NCI-H524 (cell line): ENCODE data around the gene MED14.
"Not testable (repeated sequence)": the region's sequence is repeated elsewhere in the genome, so short reads cannot be mapped to it uniquely, and the experiment has no call there.

Source experiments
- DNase-seq, 2 experiments: peaks; one replicate each; lab custom pipeline; 2025; lab: John Stamatoyannopoulos, UW

Gene MED14

DNA sequence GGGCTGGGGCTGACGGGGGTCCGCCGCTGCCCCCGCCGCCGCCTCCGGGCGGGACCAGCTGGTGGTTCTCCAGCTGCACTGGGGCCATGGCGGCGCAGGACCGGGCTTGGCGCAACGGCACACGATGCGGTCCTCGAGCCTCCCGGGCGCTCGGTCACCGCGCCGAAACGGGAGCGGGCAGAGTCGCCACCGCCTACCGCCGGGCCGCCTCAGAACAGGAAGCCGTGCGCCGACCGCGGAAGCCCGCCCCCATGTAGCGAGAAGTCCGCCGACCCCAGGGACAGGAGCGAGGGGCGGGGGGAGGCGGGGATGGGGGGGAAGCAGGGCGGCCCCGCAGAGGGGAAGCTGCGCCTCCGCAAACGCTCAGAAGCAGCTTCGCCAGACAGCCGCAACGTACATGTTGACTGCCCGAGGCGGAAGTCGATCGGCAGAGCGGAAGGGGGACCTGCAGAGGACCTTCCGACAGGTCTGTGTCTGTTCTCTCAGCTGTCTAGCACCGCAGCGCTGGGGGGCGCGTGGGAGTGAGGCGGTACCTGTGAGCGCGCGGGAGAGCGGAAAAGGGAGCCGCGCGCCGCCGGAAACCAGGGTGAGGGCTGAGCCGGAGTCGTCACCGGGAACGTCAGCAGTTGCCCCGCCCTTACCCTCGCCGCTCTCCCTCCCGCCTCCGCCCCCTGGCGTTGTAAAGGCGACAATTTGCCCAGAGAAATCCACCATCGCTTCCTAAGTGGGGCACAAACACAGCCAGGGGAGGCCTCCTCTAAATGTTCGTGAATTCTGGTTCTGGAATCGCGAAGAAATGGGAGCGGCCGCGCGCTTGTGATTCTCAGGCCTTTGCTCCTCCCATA lies at the start of gene MED14:
Gene MED14 (minus strand): TSS at position 218 of the 845 bp plus-strand sequence. CDS start 130 bp downstream, at position 88.
- DNase-seq: peak; percentile 90 to 93

DNA sequence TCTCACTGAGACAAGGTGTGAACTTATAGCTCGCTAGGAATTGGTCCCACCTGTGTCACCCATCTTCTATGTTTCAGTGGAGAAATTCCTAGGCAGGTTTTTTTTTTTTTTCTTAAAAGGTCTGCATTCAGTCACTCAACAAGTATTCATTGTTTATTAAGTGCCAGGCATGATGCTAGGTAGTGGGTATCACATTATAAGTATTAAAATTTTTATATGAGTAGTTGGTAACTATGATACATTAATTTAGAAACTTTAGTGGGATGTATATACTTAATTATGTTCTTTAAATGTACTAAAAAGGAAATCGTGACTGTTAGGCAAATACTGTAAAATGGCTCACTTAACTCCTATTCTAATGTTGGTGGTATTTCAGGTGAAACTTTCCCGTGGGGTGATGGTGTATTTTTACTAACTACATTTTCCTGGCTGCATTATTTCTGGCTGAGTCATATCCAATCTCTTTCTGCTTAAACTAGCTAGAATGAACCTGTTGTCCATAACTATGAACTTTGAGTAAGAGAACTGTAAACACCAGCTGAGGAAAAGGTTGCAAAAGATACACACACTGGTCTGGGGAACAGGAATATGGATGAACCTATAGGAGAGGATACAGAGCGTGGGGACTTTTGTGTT lies 49.3 kb upstream of the MED14 start:
- DNase-seq: no peak

DNA sequence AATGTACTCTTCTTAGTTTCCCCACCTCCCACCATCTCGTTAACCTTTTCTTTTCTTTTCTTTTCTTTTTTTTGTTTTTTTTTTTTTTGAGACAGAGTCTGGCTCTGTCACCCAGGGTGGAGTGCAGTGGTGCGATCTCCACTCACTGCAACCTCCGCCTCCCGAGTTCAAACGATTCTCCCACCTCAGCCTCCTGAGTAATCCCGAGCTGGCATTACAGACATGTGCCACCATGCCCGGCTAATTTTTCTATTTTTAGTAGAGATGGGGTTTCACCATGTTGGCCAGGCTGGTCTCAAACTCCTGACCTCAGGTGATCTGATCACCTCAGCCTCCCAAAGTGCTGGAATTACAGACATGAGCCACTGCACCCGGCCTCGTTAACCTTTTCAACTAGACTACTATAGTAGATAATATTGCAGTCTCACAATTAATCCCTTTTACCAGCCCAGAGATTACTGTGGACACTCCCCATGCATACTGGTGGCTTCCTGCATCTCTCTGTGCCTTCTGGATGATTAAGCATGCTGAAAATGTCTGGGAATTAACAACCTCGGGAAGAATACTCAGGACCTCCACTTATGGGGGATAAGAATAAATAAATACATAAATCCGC lies 47.4 kb upstream of the MED14 start:
- DNase-seq: peak; percentile 63 to 86

DNA sequence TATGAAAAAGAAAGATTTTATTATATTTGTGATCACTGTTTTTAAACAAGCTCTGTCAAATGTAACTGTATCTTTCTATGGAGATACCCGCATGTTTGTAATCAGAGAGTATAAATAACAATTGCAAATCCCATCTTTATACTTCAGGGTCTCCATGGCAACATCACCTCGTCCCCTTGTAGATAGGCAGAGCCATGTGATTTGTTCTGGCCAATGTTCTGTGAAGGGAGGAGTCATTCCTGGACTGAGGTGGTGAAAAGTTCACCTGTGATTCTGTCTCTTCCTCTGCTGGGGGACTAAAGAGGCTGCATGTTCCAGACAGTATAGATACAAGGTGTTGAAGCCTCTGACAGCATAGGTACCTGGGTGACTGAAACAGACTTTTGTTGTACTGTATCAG lies 45.6 kb upstream of the MED14 start:
- DNase-seq: no peak

DNA sequence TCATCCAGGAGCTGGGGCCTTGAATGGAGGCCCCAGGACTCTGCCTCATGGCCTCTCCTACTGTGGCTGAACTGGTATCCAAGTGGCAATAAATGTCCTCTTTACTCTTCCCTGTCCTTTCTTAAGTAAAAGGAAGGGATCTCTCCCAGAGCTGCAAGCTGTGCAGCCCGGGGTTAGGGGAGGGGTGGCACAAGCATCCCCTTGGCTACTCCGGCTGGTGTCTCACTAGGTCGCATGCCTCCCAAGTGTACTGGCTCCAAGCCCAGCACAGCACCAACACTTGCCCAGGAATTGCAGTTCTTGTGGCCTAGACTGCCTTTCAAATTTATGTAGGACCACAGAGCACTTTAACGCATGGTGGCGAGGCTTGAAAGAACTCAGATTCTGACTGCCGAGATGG lies 44.7 kb upstream of the MED14 start:
- DNase-seq: no peak

DNA sequence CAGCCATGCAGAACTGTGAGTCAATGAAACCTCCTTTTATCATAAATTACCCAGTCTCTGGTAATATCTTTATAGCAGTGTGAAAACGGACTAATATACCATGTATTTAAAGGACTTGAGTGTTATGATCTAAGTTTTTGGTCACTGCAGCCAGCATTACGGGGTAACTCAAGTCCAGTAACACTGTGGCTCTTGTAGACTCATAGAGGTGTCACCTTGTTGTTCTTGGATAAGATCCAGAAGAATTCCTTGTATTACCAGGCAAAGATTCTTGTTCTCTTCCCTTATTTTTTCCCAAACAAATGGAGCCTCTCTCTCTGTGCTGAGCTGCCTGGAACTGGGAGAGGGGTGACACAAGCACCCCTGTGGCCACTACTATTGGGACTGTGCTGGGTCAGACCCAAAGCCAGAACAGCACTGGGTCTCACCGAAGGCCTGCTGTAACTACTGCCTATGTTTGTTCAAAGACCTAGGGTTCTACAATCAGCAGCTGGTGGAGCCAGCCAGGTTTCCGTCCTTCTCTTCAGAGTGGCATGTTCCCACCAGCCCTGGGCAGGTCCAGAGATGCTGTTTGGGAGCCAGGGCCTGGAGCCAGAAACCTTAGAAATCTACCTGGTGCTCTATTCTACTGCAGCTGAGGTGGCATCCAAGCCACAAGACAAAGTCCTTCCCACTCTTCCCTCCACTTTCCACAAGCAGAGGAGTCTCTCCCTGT lies 43.7 kb upstream of the MED14 start:
- no peak for DNase-seq

DNA sequence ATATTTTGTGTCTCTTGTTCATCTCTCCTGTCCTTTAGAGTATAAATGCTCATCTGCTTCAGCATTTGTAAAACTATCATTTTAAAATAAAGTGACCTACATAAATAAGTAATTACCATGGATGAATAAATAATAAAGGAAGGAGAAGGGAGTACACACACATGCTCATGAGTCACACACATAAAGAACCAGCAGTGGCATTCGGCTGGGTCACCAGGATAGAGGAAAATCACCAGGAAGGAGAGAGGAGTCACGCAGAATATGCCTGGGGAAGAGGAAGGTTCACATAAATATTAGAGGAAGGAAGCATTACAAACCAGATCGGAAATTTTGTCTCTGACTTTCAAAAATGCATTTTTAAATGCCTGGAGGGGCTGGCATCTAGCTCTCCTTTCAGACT lies 38.5 kb upstream of the MED14 start:
- DNase-seq: no peak

DNA sequence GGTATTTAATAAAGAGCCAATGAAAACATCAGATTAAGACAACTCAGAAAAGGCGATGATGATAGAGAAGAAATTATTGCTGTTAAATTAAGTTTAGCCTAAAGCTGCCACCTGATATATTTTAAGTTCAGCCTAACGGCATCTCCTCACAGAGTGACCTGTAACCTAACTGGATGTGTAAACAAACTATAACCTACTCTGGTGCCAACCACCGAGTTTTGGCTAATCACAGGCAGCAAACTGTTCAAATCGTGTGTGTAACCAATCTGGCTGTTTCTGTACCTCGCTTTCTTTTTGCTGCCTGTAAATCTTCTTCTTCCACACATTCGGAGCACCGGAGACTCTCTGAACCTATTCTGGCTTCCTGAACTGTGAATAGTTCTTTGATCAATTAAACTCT lies 37.8 kb upstream of the MED14 start:
- DNase-seq: no peak

DNA sequence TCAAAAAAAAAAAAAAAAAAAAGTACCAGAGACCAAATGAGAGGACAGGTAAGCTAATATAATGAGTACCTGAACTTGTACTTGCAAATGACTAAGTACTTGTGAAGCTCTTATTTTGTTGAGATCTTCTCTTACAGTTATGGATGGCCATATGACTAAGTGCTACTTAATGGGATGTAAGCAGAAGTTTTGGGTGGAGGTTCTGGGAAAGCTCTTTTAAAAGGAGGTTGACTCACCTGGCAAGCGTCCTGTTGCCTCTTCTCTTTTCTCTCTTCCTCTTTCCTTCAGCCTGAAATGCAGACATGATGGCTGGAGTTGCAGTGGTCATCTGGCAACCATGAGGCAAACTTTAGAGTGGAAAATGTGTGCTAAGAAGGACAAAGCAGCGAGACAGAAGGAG lies 36.9 kb upstream of the MED14 start:
- no peak for DNase-seq

DNA sequence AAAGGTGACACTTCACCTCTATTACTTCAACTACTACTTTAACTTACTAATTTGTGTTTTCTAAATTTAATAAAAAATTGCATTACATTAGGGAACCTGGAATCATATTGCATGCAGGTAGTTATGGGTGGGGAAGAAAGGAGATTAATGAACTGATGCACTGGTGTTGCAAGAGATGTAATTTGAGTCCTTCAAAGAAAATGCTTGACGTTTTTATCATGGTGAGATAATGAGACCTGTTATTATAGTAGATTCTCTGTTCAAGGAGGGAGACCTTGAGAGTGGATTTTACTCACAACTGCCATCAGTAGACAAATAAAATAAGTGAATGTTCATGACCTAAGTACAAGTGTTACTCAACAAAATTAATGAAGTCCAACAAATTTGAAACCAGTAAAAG lies 26.4 kb upstream of the MED14 start:
- no peak for DNase-seq

DNA sequence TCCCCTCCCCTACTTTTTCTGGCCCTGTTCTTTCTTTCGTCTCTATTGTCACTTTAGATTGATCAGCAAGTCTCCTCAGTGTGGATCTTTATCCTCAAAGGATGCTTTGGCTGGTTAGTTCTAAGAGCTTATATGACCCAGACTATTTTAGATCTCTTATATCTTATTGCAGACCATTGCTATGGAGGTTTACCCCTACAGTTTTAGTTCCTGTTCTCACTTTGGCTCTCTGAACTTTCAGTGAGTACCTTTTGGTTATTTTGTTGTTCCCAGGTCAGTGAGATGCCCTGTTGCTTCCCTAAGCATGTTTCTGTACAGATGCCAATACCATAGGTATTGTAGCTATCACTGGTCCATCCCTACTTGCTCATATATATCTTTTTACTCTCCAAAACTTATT lies 24.0 kb upstream of the MED14 start:
- no peak for DNase-seq

DNA sequence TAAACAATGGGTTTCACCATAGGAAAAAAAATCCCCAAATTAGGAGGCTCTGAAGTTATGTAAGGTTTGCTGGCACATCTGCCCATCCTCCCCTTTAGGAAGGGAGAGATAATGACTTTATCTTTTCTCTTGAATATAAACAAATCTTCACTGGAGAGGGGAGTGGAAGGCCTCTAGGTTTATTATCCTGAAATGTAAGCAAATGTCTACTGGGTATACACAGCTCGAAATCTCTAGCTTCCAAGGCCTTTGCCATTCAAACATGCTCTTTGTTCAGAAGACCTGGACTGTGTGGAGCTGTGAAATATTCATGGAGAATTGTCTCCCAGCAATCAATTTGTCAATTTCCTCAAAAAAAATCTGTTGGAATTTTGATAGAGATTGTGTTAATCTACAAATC lies 21.7 kb upstream of the MED14 start:
- no peak for DNase-seq

DNA sequence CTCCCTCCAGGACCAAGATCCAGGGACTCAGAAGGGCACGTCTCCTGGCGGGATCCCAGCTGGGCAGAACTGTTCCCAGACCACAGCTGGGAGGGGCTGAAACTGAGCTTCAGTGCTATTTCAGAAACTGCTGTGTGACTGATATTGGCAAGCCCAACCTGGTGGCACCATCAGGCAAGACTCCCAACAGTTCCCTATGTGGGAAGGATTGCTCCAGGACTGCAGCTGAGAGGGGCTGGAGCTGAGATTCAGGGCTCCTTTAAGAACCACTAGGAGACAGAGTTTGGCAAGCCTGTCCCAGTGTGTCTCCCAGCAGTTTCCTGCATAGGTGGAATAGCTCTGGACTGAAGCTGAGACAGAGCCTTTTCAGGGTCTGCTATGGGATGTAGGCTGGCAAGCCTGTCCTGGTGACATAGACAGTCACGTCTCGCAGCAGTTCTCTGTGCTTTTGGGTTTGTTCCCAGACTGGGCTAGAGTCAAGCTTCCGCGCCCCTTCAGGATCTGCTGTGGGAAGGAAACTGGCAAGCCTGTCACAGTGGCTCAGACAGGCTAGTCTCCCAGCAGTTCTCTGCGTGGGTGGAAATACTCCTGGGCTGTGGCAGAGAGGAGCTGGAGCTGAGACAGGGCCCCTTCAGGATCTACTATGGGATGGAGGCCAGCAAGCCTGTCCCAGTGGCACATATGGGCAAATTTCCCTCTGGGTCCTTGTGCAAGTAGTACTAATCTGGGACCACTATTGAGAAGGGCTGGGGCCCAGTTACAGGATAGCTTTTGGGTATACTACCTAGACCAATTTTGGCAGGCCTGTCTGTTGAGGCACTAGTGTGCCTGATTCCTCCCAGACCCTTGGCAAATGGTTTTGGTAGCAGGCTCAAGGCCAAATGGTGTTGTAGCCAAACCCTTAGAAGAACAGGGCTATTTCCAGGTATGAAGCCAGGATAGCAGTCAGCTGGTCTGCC lies 20.2 kb upstream of the MED14 start:
- DNase-seq: no peak

DNA sequence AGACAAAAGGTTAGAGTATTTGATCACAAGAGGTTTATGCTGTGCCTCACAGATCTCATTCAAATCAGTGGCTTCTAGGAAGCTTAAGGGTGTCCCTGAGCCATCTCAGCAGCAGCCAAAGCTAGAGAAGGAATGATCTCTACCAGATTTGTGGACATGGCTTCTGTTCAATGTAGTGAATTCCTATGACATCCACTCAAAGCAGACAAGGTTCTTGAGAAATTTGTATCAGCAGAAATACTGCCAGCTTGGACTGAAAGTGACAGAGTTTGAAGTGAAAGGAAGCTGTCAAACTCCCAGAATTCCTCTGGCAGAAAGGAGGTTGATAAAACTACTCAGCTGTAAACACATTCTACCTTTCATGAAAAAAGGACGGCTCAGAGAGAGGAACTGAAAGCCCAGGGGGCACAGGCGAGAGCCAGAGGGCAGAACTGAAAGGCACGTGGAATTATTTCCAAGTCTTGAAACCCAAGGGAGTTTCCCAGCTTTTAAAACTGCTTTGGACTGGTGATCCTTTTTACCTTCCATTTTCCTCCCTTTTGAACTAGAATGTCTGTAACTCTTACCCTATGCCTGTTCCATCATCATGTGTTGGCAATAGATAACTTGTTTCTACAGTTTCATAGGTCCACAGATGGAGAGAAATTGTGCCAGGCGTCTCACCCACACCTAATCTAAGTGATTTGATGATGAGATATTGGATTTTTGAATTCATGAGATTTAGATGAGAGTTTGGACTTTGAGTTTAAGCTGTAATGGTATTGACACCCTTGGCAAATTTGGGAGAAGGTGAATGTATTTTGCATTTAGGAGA lies 14.5 kb upstream of the MED14 start:
- no peak for DNase-seq

DNA sequence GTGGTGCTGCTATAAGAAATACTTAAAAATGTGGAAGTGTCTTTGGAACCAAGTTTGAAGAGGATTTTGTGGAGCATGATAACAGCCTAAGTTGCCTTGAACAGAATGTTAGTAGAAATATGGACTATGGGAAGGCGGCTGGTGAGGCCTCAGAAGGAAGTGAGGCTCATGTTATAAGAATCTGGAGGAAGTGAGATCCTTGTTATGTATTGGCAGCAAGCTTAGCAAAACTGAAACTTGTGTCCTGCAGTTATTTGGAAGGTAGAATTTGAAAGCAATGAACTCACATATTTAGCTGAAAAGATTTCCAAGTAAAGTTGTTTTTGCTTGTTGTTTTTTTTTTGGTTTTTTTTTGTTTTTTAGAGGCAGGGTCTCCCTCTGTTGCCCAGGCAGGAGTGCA lies 13.6 kb upstream of the MED14 start:
- no peak for DNase-seq

DNA sequence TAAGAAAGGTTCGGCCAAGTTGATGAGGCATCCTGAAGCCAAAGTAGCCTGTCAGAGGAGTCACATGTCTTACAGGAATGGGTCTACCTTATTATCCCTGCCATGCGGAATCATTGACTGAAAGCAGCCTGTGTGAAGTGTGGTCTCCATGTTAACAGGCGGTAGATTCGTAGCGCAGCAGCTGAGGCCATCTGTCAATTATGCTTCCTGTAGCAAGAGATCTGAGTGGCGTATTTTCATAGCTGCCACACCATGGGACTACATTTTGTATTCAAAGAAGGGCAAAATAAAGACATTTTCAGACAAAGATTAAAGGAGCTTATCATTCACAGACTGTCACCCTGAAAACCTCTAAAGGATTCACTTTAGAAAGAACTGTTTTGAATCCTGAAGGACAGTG lies 11.2 kb upstream of the MED14 start:
- DNase-seq: peak; percentile 64 to 85

DNA sequence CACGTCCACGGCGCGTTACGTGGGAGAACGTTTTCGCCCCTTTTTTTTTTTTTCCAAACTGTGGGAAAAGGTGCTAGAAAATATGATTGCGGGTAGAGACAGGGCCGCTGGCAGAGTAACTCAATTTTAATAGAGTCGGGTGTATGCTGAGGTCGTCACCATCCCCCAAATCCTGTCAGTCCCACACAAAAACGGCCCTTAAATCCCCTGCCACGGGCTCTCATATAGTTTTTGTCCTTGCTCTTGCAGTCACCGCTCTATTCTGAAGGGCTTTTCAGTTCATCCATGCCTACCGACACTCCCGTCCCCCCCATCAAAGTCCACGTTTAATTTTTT lies 796 bp upstream of the MED14 start:
- DNase-seq: peak in 1 of 2 experiments; percentile 57

DNA sequence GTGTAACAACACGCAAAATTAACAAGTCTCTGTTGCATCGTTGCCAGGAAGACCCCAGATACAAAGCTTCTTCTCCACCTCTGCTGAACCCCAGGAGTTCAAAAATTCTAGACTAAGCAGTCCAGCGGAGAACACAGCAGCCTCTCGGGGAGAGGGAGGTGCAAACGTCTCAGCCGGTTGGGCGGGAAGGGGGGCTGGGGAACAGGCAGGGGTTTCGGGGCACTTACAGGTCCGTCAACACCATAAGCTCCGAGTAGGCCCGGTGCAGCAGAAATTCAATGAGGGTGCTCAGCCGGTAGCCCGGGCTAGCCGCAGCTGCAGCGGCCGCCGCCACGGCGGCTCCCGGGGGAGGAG lies 394 bp downstream of the MED14 start:
- DNase-seq: peak in 1 of 2 experiments; percentile 44

DNA sequence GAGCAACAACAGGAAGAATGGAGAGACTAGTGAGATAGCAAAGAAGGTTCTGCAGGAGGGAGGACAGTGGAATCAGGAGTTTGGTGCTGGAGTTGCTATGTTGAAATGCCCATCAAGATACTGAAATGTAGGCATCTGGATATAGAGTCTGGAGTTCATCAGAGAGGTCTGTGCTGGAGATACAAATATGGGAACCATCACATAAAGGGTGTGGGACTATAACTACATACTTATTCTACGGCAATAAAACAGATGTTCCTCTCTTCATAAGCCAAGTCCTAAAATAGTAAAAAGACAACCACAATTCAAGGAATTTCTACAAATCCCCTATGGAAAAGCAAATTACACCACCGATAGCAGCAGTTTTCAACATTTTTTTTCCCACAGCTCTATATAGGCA lies 1.6 kb downstream of the MED14 start:
- no peak for DNase-seq

DNA sequence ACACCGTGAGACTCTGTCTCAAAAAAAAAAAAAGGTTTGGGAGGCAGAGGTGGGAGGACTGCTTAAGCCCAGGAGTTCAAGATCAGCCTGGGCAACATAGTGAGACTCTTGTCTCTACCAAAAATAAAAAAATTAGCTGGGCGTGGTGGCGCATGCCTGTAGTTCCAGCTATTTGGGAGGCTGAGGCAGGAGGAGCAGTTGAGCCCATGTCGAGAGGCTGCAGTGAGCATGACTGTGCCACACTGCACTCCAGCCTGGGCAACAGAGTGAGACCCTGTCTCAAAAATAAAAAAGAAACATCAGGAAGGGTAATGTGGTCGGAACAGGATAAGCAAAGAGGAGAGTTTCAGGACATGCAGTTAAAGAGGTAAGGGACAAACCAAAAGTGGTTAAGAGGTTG lies 2.8 kb downstream of the MED14 start:
- DNase-seq: not testable (repeated sequence)
